Activated CD4-positive, CD25-positive, alpha-beta regulatory T cell treated with anti-CD3 and anti-CD28 coated beads, Interleukin-2, amount 50 U/mL, for 72 hours (primary cell): ENCODE measurements around the gene SRCIN1.
A peak's percentile ranks its signal among the peaks of the same experiment; 100 is the strongest.
"Not testable (repeated sequence)": the region's sequence is repeated elsewhere in the genome, so short reads cannot be mapped to it uniquely, and the experiment has no call there.

Experiments
- DNase-seq: peaks from one replicate; pipeline ENCODE4 v3.0.0; 2021

Gene SRCIN1

DNA sequence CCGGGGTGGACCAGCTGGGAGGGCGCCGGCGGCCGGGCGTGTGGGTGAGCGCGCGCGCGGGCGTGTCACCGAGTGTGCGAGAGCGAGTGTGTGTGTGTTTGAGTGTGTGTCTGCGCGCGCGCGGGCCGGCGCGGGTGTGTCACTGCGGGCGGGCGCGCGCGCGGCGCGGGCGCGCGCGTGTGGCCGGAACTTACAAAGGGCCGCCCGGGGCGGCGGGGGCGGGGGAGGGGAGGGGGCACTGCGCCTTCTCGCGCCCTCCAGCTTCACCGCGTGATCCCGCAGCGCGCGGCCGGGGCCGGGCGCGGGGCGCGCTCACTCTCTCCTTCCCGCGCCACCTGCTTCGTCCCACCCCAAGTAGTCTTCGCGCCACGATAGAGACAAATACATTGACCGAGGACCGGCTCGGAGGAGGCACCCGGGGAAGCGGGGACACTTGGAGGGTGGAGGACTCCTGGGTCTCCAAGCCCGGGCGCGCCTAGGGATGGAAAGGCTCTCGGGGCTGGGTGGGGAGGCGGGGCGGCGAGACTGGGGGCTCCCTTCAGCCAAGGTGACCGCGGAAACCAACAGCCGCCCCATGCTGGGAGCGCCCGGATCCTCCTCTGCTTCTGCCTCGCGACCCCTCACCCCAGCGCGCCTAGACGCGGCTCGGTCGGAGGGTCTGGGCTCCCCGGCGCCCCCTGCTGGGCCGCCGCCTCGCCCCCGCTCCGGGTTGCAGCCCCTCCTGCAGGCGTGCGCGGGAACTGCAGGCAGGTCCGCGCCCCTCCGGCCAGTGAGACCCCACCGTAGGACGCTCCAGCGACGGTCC is at the start of gene SRCIN1:
Gene SRCIN1 (minus strand): TSS at position 112 of the 805 bp plus-strand sequence. CDS start 247 bp downstream, outside the sequence.
- DNase-seq, result peak; percentile 63

DNA sequence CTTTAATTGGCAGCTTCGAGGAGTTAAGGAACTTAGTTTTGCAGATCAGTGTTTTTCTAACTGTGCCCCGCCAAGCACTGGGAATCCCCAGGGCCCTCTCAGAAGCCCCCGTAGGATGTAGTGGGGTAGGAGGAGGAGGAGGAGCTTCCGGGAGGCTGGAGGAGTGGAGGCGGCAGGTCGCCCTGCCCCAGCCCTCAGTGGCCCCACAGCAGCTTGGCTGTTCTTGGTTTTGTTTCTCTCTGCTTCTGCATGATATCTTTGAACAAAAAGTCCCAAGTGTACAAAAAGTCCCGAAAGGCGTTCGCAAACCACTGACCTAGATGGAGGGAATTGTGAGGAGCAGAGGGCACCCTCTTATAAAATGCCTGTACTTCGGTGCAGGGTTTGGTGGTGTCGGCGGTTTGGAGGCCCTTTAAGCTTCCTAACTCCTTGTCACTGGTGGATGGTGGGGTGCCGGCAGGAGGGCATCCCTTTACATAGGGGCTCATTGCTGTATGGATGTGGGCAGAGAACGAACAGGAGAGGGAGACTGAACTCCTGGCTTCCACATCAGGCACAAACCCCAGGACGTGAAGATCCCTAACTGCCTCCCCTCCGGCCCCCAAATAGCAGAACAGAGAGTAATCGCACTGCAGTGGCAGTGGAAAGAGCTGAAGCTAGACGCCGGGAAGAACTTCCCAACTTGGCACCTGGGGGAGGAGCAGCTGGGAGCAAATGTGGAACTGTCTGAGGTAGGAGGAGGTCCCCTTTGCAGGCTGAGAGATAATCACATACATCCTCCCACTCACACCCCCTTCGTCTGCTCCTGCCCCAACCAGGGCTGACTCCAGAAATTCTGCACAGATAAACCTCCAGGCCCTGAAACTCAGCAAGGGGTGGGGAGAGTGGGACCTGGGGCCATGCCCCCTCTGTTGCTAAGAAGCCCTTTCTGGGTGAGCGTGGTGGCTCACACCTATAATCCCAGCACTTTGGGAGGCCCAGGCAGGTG is 49.0 kb upstream of the SRCIN1 start:
- peak; percentile 23 for DNase-seq

- DNase-seq, result no peak
Measured at GRCh38 chr17:38653679-38654078, 47.9 kb upstream of the SRCIN1 start.

DNA sequence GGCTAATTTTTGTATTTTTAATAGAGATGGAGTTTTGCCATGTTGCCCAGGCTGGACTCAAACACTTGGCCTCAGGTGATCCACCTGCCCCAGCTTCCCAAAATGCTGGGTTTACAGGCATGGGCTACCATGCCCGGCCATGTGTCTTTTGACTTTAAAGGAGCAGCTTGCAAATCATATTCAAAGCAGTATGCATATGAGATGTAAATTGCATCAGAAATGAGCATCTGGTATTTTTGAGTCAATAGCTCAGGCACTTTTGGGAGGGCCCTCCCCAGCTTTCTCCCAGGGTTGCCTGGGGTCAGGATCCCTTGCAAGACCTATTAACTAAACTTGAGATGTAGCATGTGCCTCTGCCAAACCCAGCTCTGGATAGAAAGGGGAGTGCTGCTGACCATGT is 47.5 kb upstream of the SRCIN1 start:
- DNase-seq, result peak; percentile 0

DNA sequence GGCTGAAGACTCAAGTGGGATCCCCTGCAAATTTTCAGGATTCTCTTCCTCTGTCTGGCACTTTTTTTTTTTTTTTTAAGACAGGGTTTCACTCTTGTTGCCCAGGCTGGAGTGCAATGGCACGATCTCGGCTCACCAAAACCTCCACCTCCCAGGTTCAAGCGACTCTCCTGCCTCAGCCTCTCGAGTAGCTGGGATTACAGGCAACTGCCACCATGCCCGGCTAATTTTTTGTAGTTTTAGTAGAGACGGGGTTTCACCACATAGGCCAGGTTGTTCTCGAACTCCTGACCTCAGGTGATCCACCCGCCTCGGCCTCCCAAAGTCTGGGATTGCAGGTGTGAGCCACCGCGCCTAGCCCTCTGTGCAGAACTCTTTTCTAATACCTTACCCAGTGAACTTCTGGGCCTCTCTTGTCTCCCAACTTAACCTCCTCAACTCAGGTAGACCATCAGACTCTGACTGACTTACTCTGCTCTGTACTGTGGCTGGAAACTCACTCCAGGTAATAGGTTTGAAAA is 45.0 kb upstream of the SRCIN1 start:
- not testable (repeated sequence) for DNase-seq

GRCh38 chr17:38637951-38638350 is 32.2 kb upstream of the SRCIN1 start:
- DNase-seq, result no peak

GRCh38 chr17:38636054-38636453 is 30.3 kb upstream of the SRCIN1 start:
- no peak for DNase-seq

- DNase-seq, result no peak
Measured at GRCh38 chr17:38632334-38632733, 26.6 kb upstream of the SRCIN1 start.

DNA sequence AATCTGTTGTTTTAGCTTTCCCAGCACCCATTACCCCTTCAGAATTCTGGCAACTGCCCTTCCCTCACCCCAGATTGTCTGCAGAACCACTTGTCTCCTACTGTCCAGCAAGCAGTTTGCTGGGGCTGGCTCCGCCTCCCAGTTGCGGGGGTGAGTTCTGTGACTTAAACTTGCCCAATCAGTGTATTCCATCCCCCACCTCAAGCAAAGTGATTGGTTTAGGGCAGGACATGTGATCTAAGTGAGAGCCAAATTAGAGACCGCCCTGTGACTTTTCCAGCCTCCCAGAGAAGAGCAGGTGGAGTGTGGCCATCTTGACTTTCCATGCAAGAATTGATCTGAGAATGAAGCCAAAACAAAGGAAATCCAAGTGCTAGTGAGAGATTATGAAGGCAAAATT is 22.7 kb upstream of the SRCIN1 start:
- DNase-seq, result no peak

GRCh38 chr17:38627957-38628356 is 22.2 kb upstream of the SRCIN1 start:
- DNase-seq, result no peak

DNA sequence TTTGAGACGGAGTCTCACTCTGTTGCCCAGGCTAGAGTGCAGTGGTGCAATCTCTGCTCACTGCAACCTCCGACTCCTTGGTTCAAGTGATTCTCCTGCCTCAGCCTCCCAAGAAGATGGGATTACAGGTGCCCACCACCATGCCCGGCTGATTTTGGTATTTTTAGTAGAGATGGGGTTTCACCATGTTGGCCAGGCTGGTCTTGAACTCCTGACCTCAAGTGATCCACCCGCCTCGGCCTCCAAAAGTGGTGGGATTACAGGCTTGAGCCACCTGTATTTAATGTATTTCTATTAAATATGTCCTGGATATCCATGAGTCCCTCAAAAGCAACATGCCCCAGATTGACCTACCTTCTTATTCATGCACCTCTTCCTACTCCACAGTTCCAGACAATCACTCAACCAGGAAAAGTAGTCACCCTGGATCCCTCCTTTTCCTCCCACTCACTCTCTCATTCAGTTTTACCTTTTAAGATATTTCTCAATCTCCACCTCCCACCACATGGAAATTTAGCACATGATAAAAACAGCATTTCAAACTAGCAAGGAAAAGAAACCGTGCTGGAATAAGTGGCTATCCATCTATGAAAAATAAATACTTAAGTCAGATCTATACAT is 21.0 kb upstream of the SRCIN1 start:
- not testable (repeated sequence) for DNase-seq

GRCh38 chr17:38625482-38625881 is 19.7 kb upstream of the SRCIN1 start:
- DNase-seq, result no peak

DNA sequence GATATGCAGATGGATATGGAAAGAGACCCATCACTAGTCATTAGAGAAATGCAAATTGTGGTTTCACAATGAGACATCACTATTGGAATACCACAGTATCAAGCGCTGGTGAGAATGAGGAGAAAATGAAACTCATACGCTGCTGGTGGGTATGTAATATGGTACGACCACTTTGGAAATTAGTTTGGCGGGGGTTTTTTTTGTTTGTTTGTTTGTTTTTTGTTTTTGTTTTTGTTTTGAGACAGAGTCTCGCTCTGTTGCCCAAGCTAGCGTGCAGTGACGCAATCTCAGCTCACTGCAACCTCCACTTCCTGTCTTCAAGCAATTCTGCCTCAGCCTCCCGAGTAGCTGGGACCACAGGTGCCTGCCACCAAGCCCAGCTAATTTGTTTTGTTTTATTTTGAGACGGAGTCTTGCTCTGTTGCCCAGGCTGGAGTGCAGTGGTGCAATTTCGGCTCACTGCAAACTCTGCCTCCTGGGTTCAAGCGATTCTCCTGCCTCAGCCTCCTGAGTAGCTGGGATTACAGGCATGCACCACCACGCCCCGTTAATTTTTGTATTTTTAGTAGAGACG is 19.1 kb upstream of the SRCIN1 start:
- not testable (repeated sequence) for DNase-seq

- DNase-seq, result peak; percentile 17
Measured at GRCh38 chr17:38621538-38621937, 15.8 kb upstream of the SRCIN1 start.

- DNase-seq, result no peak
Measured at GRCh38 chr17:38620551-38621277, 15.0 kb upstream of the SRCIN1 start.

DNA sequence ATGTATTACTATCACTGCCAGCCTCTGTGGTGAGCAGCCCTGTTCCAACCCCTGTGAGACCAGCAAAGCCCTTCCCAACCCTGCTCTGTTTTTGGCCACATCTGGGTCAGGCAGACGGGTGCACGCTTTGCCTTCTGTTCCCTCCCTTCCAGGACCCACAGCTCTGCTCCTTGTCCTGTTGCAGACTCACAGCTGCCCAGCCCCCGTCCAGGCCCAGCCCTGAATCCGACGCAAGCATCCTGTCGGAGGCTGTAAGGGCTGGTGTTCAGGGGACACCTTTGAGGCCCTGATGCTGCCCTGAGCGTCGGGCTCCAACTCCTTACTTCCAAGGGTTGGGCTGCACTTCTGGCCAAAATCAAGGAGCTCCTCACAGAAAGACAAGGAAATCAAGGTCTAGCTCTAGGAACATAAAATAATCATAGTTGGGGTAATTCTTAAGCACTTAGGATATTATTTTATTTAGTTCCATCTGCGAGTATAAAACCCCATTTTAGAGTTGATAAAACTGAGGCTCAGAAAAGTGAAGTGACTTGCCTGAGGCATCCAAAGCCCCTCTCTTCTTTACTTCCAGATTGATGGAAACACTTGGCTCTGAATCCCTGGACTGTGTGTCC is 14.3 kb upstream of the SRCIN1 start:
- DNase-seq, result no peak

- DNase-seq, result no peak
Measured at GRCh38 chr17:38619451-38619795, 13.7 kb upstream of the SRCIN1 start.

DNA sequence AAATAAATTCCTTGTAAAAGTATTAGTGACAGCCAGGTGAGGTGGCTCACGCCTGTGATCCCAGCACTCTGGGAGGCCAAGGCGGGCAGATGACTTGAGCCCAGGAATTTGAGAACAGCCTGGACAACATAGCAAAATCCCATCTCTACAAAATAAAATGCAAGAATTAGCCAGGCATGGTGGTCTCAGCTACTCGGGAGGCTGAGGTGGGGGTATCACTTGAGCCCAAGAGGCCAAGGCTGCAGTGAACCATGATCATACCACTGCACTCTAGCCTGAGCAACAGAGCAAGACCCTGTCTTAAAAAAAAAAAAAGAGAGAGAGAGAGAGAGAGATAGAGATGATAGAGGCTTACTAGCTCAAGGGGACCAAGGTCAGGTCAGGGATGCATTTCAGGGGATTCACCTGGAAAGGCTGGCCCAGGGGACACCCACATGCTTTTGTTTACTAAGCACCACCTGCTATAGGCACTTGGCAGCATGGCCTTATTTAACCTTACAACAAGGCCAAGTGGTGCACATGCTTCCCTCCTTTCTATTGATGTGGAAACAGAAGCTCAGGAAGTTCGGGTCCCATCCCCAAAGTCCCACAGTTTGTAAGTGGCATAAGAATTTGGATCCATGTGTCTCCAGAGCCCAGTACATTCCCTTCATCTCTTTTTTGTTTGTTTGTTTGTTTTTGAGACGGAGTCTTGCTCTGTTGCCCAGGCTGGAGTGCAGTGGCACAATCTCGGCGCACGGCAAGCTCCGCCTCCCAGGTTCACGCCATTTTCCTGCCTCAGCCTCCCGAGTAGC is 12.4 kb upstream of the SRCIN1 start:
- no peak for DNase-seq

GRCh38 chr17:38617074-38617860 is 11.5 kb upstream of the SRCIN1 start:
- no peak for DNase-seq

GRCh38 chr17:38616361-38616760 is 10.6 kb upstream of the SRCIN1 start:
- DNase-seq, result no peak
